Measurements from ENCODE around the gene ANO2. TPM values are rescaled to one million over a fixed set of nuclear protein-coding genes. Genes with fewer than 3 reads are reported as not detected.

The ANO2 gene
- total RNA-seq, 1 experiment from 2014 or later = not detected

DNA sequence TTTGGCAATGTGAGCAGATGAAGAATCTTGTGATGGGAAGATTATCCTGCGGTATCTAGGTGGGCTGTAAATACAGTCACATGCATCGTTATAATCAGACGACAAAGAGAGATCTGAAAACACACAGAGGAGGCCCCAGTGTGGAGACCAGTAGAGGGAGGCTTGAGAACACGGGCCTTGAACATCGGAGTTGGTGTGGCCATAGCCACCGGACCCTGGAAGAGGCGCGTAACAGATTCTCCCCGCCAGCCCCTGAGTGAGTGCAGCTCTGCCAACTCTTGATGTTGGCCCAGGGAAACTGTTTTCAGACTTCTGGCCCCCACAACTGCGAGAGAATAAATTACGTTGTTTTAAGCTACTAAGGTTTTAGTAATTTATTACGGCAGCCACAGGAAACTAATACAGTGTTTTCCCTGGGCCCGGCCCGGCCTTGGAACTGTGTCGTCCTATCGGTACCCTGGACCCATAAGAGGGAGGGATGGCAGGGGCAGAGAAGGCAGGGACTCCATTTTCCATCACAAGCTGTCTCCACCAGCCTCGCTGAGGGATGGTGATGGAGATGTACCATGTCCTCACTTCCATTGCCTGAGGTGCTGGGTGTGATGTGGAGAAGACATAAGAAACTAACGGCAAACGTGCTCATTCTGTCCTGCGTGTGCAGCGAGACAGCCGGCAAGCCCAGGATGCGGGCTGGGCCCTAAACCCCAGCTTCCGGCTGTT is 421.5 kb downstream of the ANO2 start:
- BruUV-seq (replicated peaks) = no TSS peak
- no peaks in the 10 kb centered on the region for H3K27me3 ChIP-seq (ENCODE audit: low read length)

DNA sequence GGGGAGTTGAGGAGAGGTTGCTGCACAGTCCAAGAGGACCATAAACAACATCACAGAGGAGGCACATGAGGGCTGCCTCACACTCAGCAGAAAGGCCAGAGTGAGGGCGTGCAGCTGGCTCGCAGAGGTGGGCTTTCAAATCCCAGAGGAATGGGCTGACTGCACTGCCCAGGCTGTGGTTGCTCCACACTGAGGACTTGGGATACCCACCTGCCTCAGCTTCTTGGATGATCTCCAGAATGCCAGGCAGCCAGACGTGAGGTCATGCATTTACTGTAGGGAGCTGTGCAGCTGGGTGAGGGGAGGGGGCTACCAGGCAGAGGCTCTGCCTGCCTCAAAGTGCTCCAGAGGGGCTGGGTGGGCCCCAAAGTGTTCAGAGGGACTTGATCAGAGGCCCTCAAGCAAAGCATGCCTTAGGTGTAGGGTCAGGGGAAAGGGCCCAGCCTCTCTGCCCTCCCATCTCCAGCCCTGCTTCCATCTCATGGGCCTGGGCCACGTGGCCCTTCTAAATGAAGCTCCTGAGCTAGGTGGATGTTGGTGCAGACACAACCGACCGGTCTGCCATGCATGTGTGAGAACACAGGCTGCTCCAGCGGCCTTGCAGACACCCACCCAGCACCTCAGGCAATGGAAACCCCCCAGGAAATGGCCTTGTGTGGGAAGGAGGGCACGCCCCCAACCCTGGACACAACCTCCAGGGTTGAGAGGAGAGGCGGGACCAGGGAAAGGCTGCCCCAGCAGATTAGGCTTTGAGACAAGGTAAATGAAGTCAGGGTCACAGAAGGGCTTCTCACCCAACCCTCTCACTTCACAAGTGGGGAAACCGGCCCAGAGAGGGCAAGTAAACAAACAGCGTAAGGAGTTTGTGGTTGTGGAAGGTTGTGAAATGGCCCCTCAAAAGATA is 422.4 kb downstream of the ANO2 start:
- no peak for ATAC-seq
- H3K9me3 ChIP-seq (ENCODE audit: low read length) = no peaks in the 10 kb centered on the region
- no peak overlapping the region for H3K4me2 ChIP-seq (ENCODE audit: low read length)
- H3K9me2 ChIP-seq (replicated peaks; ENCODE audit: low read length) = no peaks in the 10 kb centered on the region
- no peak for DNase-seq
- H3K9ac ChIP-seq (ENCODE audit: low read length) = no peak overlapping the region
- no peak for TF ChIP-seq EZH2phosphoT487 (IDR thresholded peaks at IDR 0.05; ENCODE audit: borderline replicate concordance, low read length)
- no peak for TF ChIP-seq EZH2 (IDR thresholded peaks at IDR 0.05; ENCODE audit: low read length, unreplicated experiment)
- TF ChIP-seq, protein P1, sequence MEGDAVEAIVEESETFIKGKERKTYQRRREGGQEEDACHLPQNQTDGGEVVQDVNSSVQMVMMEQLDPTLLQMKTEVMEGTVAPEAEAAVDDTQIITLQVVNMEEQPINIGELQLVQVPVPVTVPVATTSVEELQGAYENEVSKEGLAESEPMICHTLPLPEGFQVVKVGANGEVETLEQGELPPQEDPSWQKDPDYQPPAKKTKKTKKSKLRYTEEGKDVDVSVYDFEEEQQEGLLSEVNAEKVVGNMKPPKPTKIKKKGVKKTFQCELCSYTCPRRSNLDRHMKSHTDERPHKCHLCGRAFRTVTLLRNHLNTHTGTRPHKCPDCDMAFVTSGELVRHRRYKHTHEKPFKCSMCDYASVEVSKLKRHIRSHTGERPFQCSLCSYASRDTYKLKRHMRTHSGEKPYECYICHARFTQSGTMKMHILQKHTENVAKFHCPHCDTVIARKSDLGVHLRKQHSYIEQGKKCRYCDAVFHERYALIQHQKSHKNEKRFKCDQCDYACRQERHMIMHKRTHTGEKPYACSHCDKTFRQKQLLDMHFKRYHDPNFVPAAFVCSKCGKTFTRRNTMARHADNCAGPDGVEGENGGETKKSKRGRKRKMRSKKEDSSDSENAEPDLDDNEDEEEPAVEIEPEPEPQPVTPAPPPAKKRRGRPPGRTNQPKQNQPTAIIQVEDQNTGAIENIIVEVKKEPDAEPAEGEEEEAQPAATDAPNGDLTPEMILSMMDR (conservative IDR thresholded peaks at IDR 0.05; ENCODE audit: low read depth, low read length) = no peak
- BruUV-seq (replicated peaks) = no TSS peak
- intact Hi-C loops (cut with micrococcal nuclease) = no loop called here
- no peak overlapping the region for H3K4me3 ChIP-seq (ENCODE audit: low read length)
- no peaks in the 10 kb centered on the region for H3K79me2 ChIP-seq (ENCODE audit: low read length)
- no peaks in the 10 kb centered on the region for H3F3A ChIP-seq (ENCODE audit: low read length, unreplicated experiment)
- H3K27me3 ChIP-seq (ENCODE audit: low read length) = no peaks in the 10 kb centered on the region
- H4K20me1 ChIP-seq (ENCODE audit: low read length) = no peaks in the 10 kb centered on the region
- H3K36me3 ChIP-seq (ENCODE audit: low read depth, low read length) = no peaks in the 10 kb centered on the region
- CTCF ChIA-PET = no interaction called here
- POLR2A ChIA-PET (ENCODE audit: unreplicated experiment) = no interaction called here
- no peak overlapping the region for H2AFZ ChIP-seq (ENCODE audit: low read length)
- H3K27ac ChIP-seq (ENCODE audit: low read length) = no peak overlapping the region
- H3K4me1 ChIP-seq (ENCODE audit: insufficient read depth, low read length) = no peaks in the 10 kb centered on the region

More for the DNA sequence above, 421.5 kb downstream of the ANO2 start:
- ChIA-PET CTCF (no interaction called here), POLR2A (ENCODE audit: unreplicated experiment) (no interaction called here)
- Histone ChIP-seq H3K4me1 (ENCODE audit: insufficient read depth, low read length) (no peaks in the 10 kb centered on the region), H3K4me2 (ENCODE audit: low read length) (no peak overlapping the region), H3K79me2 (ENCODE audit: low read length) (no peaks in the 10 kb centered on the region), H3K9ac (ENCODE audit: low read length) (no peak overlapping the region), H4K20me1 (ENCODE audit: low read length) (no peaks in the 10 kb centered on the region), H3K9me3 (ENCODE audit: low read length) (no peaks in the 10 kb centered on the region), H3K9me2 (replicated peaks; ENCODE audit: low read length) (no peaks in the 10 kb centered on the region), H3F3A (ENCODE audit: low read length, unreplicated experiment) (no peaks in the 10 kb centered on the region), H3K4me3 (ENCODE audit: low read length) (no peak overlapping the region), H2AFZ (ENCODE audit: low read length) (no peak overlapping the region), H3K36me3 (ENCODE audit: low read depth, low read length) (no peaks in the 10 kb centered on the region), H3K27ac (ENCODE audit: low read length) (no peak overlapping the region)
- TF ChIP-seq EZH2 (IDR thresholded peaks at IDR 0.05; ENCODE audit: low read length, unreplicated experiment) (no peak), EZH2phosphoT487 (IDR thresholded peaks at IDR 0.05; ENCODE audit: borderline replicate concordance, low read length) (no peak)
- TF ChIP-seq, protein P1 (conservative IDR thresholded peaks at IDR 0.05; ENCODE audit: low read depth, low read length) = no peak
- intact Hi-C loops (cut with micrococcal nuclease) = no loop called here
- no peak for ATAC-seq
- no peak for DNase-seq
